Sigmoid colon (tissue), 7 donors: ENCODE data around the gene MRC2. TPM values are rescaled to one million over a fixed set of nuclear protein-coding genes. Genes with fewer than 3 reads are reported as not detected.

Experiments
- DNase-seq: peaks from one replicate; pipeline ENCODE4 v3.0.0-alpha.2; 2019
- H3K27ac ChIP-seq, 4 donors: fragments of 200-600 bp; sonication (generic); one replicate each; pipeline ENCODE4 v1.5.1; 2016 to 2019; ENCODE audit warnings: mild to moderate bottlenecking in 1 of 4
- H3K27me3 ChIP-seq, 3 donors: fragments of 200-600 bp; sonication (generic); one replicate each; pipeline ENCODE4 v1.5.1; 2019; ENCODE audit warnings: mild to moderate bottlenecking in 1 of 3
- H3K36me3 ChIP-seq, 4 donors: fragments of 200-600 bp; sonication (generic); one replicate each; pipeline ENCODE4 v1.5.1; 2016 to 2019
- H3K4me1 ChIP-seq, 4 donors: fragments of 200-600 bp; sonication (generic); one replicate each; pipeline ENCODE4 v1.5.1; 2017 to 2019
- H3K4me3 ChIP-seq, 4 donors: fragments of 200-600 bp; sonication (generic); one replicate each; pipeline ENCODE4 v1.5.1; 2017 to 2019; ENCODE audit warnings: mild to moderate bottlenecking in 2 of 4, moderate library complexity in 1 of 4
- H3K9me3 ChIP-seq, 4 donors: fragments of 200-600 bp in 3 of 4; sonication (generic) in 3 of 4; one replicate each; pipeline versions ENCODE4 v1.5.1 to v1.6.1; 2013 to 2019
- EP300 ChIP-seq, 4 donors: sonication (generic); formaldehyde crosslinking; IDR thresholded peaks; one replicate each; pipeline ENCODE4 v1.6.1; 2017; ENCODE audit warnings: antibody characterized with exemption in 4 of 4
- POLR2A ChIP-seq, 2 donors: fragments of 450-650 bp; IDR thresholded peaks; one replicate each; pipeline ENCODE4 v1.6.1; 2016; ENCODE audit warnings: antibody characterized with exemption in 2 of 2, mild to moderate bottlenecking in 2 of 2, moderate library complexity in 2 of 2
- POLR2AphosphoS5 ChIP-seq, 4 donors: sonication (generic); formaldehyde crosslinking; IDR thresholded peaks; one replicate each; pipeline ENCODE4 v1.6.1; 2017; ENCODE audit warnings: antibody characterized with exemption in 4 of 4
- WGBS, 2 donors: extraction: QIAGEN DNeasy Blood & Tissue Kit; methylation state at CpG; one replicate each; pipeline ENCODE4 v1.1.7; 2013; 5-methylcytosine and 5-hydroxymethylcytosine counted together
- intact Hi-C: fragments of 100-400 bp; cut with DNase I; formaldehyde crosslinking; loops from one replicate; pipeline ENCODE4 v1.15.1; 2023
- polyA plus RNA-seq, 3 donors: library from polyadenylated mRNA; stranded (reverse); fragments of 200-250 nt; gene quantifications; one replicate each; pipeline ENCODE4 v1.2.3, GENCODE V29; 2013
- total RNA-seq, 4 donors: library from RNA; depleted of rRNA; stranded (reverse); fragments of >200 nt; gene quantifications; one replicate each; pipeline ENCODE4 v1.1.0, GENCODE V29; 2016
- TF ChIP-seq, protein P1 (sequence below), 4 experiments: fragments of 450-650 bp in 3 of 4; fragments of 200-600 bp in 1 of 4; IDR thresholded peaks; one replicate each; pipeline ENCODE4 v1.5.1; 2016 to 2019; ENCODE audit warnings: antibody characterized with exemption in 4 of 4, mild to moderate bottlenecking in 3 of 4, moderate library complexity in 2 of 4
- donor health status: healthy with polysubstance abuse.
- donor health status: Bipolar disorder and iron deficiency.
- donor health status: healthy.

Gene MRC2
- total and polyA plus RNA-seq, 7 donors = 2.5 to 94.4 (median 19.6) TPM

DNA sequence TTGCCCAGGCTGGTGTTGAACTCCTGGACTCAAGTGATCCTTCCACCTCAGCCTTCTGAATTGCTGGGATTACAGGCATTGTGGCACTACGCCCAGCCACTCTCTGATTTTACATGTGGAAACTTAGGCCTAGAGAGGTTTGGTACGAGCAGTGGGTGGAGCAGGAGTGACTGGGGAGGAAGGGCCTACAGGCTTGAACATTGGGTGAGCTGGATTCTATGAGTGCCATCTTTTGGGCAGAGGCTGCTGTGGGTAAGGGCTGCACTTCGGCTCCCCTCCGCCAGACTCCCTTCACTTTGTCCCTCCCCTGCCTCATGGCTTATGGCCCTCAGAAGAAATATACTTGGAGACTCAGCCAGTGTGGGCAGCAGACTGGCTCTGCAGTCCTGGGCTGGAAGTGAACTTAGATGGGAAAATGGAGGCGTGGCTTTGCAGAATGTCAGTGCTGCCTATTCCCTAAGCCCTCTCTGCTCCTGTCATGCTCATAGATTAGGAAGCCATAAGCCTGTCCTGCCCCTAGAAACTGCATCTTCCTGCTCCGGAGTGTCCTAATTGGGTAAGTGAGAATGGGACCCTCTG, 9.5 kb upstream of the MRC2 start:
- no peaks in the 10 kb centered on the region for H3K27me3 ChIP-seq
- H3K36me3 ChIP-seq = peaks cover 4 to 38% (median 9%) of the 10 kb centered on the region in 4 donors
- 83 to 87% methylated on average over 6 of the region's 6 CpGs for WGBS, 2 donors
- H3K4me3 ChIP-seq = no peak overlapping the region
- H3K9me3 ChIP-seq = no peaks in the 10 kb centered on the region
- no peak overlapping the region for H3K27ac ChIP-seq
- no peaks in the 10 kb centered on the region for H3K4me1 ChIP-seq
- TF ChIP-seq POLR2A (IDR thresholded peaks at IDR 0.05) = no peak
- intact Hi-C loops = no loop called here
- no peak for DNase-seq

DNA sequence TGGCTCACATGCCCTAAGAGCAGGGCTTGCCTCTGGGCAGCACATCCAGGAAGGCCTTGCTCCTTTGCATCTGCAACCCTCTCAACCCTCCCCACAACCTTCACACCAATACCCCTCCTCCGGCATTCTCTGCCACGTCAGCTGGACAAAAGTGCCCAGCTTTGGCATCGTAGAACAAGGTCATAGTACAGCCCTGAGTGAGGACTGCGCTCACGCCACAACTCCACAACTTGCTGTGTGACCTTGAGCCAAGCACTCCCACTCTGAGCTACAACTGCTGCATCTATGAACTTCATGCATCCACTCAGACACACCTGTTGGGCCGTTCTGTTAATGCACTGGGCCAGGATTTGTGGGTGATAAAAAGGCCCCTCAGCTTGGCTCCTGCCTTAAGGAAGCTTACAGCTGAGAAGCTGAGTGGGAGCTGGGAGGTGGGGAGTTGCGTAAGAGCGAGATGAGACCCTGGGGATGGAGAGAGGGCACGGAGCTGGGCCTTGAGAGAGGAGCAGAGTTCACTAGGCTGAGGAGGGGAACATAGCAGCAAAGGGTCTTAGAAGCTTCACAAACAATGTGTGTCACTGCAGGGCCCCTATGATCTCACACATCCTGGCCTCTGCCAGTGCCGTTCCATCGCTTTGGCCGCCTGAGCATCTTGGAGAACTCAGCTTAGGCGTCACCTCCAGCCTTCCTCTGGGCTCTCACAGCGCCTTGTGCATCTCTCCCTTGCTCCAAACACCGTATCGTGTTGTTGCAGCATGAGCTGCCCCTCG, 8.6 kb upstream of the MRC2 start:
- DNase-seq = no peak
- H3K9me3 ChIP-seq = no peaks in the 10 kb centered on the region
- peak overlapping the region in 2 of 4 donors; percentile 8 to 12 for H3K27ac ChIP-seq
- 86 to 89% methylated on average over 17 of the region's 17 CpGs for WGBS, 2 donors
- H3K4me3 ChIP-seq = no peak overlapping the region
- peaks cover 4 to 29% (median 9%) of the 10 kb centered on the region in 4 donors for H3K36me3 ChIP-seq
- intact Hi-C loops = no loop called here
- no peaks in the 10 kb centered on the region for H3K27me3 ChIP-seq
- TF ChIP-seq, protein P1, sequence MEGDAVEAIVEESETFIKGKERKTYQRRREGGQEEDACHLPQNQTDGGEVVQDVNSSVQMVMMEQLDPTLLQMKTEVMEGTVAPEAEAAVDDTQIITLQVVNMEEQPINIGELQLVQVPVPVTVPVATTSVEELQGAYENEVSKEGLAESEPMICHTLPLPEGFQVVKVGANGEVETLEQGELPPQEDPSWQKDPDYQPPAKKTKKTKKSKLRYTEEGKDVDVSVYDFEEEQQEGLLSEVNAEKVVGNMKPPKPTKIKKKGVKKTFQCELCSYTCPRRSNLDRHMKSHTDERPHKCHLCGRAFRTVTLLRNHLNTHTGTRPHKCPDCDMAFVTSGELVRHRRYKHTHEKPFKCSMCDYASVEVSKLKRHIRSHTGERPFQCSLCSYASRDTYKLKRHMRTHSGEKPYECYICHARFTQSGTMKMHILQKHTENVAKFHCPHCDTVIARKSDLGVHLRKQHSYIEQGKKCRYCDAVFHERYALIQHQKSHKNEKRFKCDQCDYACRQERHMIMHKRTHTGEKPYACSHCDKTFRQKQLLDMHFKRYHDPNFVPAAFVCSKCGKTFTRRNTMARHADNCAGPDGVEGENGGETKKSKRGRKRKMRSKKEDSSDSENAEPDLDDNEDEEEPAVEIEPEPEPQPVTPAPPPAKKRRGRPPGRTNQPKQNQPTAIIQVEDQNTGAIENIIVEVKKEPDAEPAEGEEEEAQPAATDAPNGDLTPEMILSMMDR (IDR thresholded peaks at IDR 0.05) = no peak
- TF ChIP-seq EP300 (IDR thresholded peaks at IDR 0.05) (no peak), POLR2A (IDR thresholded peaks at IDR 0.05) (no peak), POLR2AphosphoS5 (IDR thresholded peaks at IDR 0.05) (no peak)
- H3K4me1 ChIP-seq = no peaks in the 10 kb centered on the region

- Histone ChIP-seq H3K27ac (peak overlapping the region in 2 of 4 donors; percentile 8 to 12), H3K9me3 (no peaks in the 10 kb centered on the region), H3K4me3 (no peak overlapping the region), H3K4me1 (no peaks in the 10 kb centered on the region), H3K27me3 (no peaks in the 10 kb centered on the region), H3K36me3 (peaks cover 1 to 22% (median 8%) of the 10 kb centered on the region in 4 donors)
- intact Hi-C loops = no loop called here
- DNase-seq = no peak
- WGBS, 2 donors = 89 to 91% methylated on average over 10 of the region's 10 CpGs
- TF ChIP-seq POLR2A (IDR thresholded peaks at IDR 0.05) = no peak
- TF ChIP-seq EP300 (IDR thresholded peaks at IDR 0.05) = no peak
- TF ChIP-seq, protein P1 (IDR thresholded peaks at IDR 0.05) = no peak
- TF ChIP-seq POLR2AphosphoS5 (IDR thresholded peaks at IDR 0.05) = no peak
Observed at GRCh38 chr17:62619417-62620155, 7.9 kb upstream of the MRC2 start.

DNA sequence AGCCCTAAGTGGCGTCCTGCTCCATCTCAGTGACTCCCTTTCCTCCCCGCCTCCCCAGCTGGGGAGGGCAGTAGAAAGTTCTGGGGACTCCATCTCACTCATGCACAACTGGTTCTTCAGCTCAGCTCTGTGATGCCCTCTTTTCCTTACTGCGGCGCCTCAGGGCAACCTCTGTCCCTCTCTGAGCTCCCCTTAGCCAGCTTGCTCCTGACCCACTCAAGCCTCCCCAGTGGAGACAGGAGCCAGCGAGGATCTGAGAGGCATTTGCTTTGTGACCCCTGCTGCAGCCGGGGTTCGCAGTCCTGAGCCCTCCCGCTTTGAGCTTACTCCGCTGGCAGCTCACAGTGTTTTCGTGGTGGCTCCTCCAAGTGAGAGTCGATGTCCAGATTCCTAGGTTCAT, 6.2 kb upstream of the MRC2 start:
- Histone ChIP-seq H3K27ac (no peak overlapping the region), H3K9me3 (no peaks in the 10 kb centered on the region), H3K27me3 (peaks cover 0 to 4% (median under 1%) of the 10 kb centered on the region in 3 donors), H3K36me3 (peaks cover 0 to 5% (median under 1%) of the 10 kb centered on the region in 4 donors), H3K4me1 (peaks cover 0 to 4% (median 0%) of the 10 kb centered on the region in 4 donors), H3K4me3 (no peak overlapping the region)
- intact Hi-C loops = no loop called here
- no peak for DNase-seq
- TF ChIP-seq, protein P1 (IDR thresholded peaks at IDR 0.05) = no peak
- TF ChIP-seq POLR2AphosphoS5 (IDR thresholded peaks at IDR 0.05) = no peak
- TF ChIP-seq EP300 (IDR thresholded peaks at IDR 0.05) = no peak
- WGBS, 2 donors = 95 to 97% methylated on average over 11 of the region's 11 CpGs
